HepG2 (cell line): ENCODE results near the gene ECSIT. TPM values are rescaled to one million over a fixed set of nuclear protein-coding genes. Genes with fewer than 3 reads are reported as not detected.

Source experiments
- ATAC-seq: fragments of 200-7000 bp; cut with Tn5 transposase; 3 replicates; pipeline ENCODE4 v1.9.1; 2020; ENCODE audit warnings: mild to moderate bottlenecking, moderate library complexity
- BruUV-seq: library from RNA; stranded (reverse); fragments of 400-500 nt; replicated peaks from 2 replicates; lab custom pipeline; 2021; lab: Mats Ljungman, UMichigan
- CTCF ChIA-PET: fragments of 300-600 bp; formaldehyde crosslinking; extraction: SDS; loops from one replicate; lab custom pipeline; 2021; ENCODE audit warnings: low total read pairs, inconsistent platforms, low intra/inter-chr PET ratio; lab: Yijun Ruan, JAX
- POLR2A ChIA-PET: fragments of 350-600 bp; sonication (Branson Sonifier 250); formaldehyde crosslinking; loops from one replicate; lab custom pipeline; 2020; ENCODE audit warnings: antibody characterized with exemption, inconsistent platforms; lab: Yijun Ruan, JAX
- DNase-seq: peaks from one replicate; pipeline ENCODE4 v3.0.0-alpha.2; 2015; ENCODE audit warnings: low spot score
- FAIRE-seq: peaks from 3 replicates; lab custom pipeline; 2011; peaks lifted over from hg19 to GRCh38; lab: Jason Lieb, UNC
- H2AFZ ChIP-seq: one replicate; pipeline ENCODE4 v1.6.1; 2011; ENCODE audit warnings: low read length, inconsistent platforms
- H3K27ac ChIP-seq: fragments of 300-600 bp; 3 replicates; pipeline ENCODE4 v1.8.0; 2011; ENCODE audit warnings: mixed run types, mild to moderate bottlenecking, mixed read lengths, low read length, inconsistent platforms; ENCODE audit not compliant: insufficient read depth; ENCODE audit errors: extremely low read length
- H3K27me3 ChIP-seq, 2 experiments: fragments of 200-600 bp in 1 of 2; 2 replicates in 1 of 2; 3 replicates in 1 of 2; pipeline versions ENCODE4 v1.6.0 to v1.8.0; 2011; ENCODE audit warnings: low read length in 2 of 2, mild to moderate bottlenecking in 2 of 2, moderate library complexity in 2 of 2, inconsistent platforms in 1 of 2; ENCODE audit not compliant: insufficient read depth in 2 of 2, control insufficient read depth in 1 of 2
- H3K36me3 ChIP-seq, 2 experiments: fragments of 200-600 bp in 1 of 2; replicated peaks in 1 of 2; 2 replicates in 1 of 2; 3 replicates in 1 of 2; pipeline versions ENCODE4 v1.5.1 to v1.8.0; 2011; ENCODE audit warnings: low read length in 2 of 2, inconsistent platforms in 1 of 2; ENCODE audit not compliant: insufficient read depth in 2 of 2, control insufficient read depth in 1 of 2
- H3K4me1 ChIP-seq: 2 replicates; pipeline ENCODE4 v1.5.1; 2012; ENCODE audit warnings: low read length, inconsistent platforms; ENCODE audit not compliant: insufficient read depth
- H3K4me2 ChIP-seq: 2 replicates; pipeline ENCODE4 v1.6.0; 2011; ENCODE audit warnings: low read depth, low read length, inconsistent platforms
- H3K4me3 ChIP-seq, 3 experiments: fragments of 200-600 bp in 1 of 3; sonication (generic), shearing (Covaris generic) in 1 of 3; replicated peaks in 1 of 3; 2 replicates each; pipeline ENCODE4 v1.5.1; 2011 to 2016; ENCODE audit warnings: low read length in 3 of 3, inconsistent platforms in 2 of 3, low read depth in 2 of 3, mild to moderate bottlenecking in 2 of 3, control low read depth in 1 of 3, mixed read lengths in 1 of 3; ENCODE audit not compliant: insufficient read depth in 1 of 3
- H3K79me2 ChIP-seq: one replicate; pipeline ENCODE4 v1.6.1; 2011; ENCODE audit warnings: low read length, inconsistent platforms; ENCODE audit not compliant: insufficient read depth
- H3K9ac ChIP-seq: 2 replicates; pipeline ENCODE4 v1.6.0; 2011; ENCODE audit warnings: mild to moderate bottlenecking, low read depth, low read length, inconsistent platforms; ENCODE audit not compliant: insufficient read depth
- H3K9me3 ChIP-seq: 2 replicates; pipeline ENCODE4 v1.5.1; 2012; ENCODE audit warnings: mild to moderate bottlenecking, low read length
- H4K20me1 ChIP-seq: 2 replicates; pipeline ENCODE4 v1.6.0; 2011; ENCODE audit warnings: inconsistent platforms, mild to moderate bottlenecking, low read length, moderate library complexity; ENCODE audit not compliant: insufficient read depth
- AGO2 ChIP-seq: fragments of 200-400 bp; formaldehyde crosslinking; optimal IDR thresholded peaks from 2 replicates; pipeline ENCODE3; 2017; ENCODE audit warnings: mild to moderate bottlenecking, low read depth, low read length, moderate library complexity
- HMGXB3 ChIP-seq: sonication (generic); formaldehyde crosslinking; IDR thresholded peaks from 2 replicates; pipeline ENCODE4 v1.4.0; 2020; ENCODE audit warnings: missing genetic modification reagents, borderline replicate concordance
- HOXA7 ChIP-seq: sonication (generic); formaldehyde crosslinking; IDR thresholded peaks from 2 replicates; pipeline ENCODE4 v1.8.1; 2022; ENCODE audit warnings: mild to moderate bottlenecking, missing genetic modification reagents, moderate library complexity
- KDM3A ChIP-seq: IDR thresholded peaks from 2 replicates; pipeline ENCODE4 v1.6.1; 2018; ENCODE audit warnings: low read depth, missing compliant biosample characterization
- KMT2A ChIP-seq: sonication (generic); formaldehyde crosslinking; IDR thresholded peaks from 2 replicates; pipeline ENCODE4 v1.4.0; 2020; ENCODE audit warnings: missing genetic modification reagents
- NR2F6 ChIP-seq, 2 experiments: IDR thresholded peaks; 2 replicates each; pipeline ENCODE4 v1.6.1; 2016; ENCODE audit warnings: antibody characterized with exemption in 1 of 2, mild to moderate bottlenecking in 1 of 2
- PCBP2 ChIP-seq: fragments of 200-400 bp; formaldehyde crosslinking; optimal IDR thresholded peaks from 2 replicates; pipeline ENCODE3; 2018; ENCODE audit warnings: low read length, low read depth; ENCODE audit not compliant: poor library complexity, severe bottlenecking
- RERE ChIP-seq: IDR thresholded peaks from 2 replicates; pipeline ENCODE4 v1.6.1; 2016; ENCODE audit warnings: low read depth, missing genetic modification reagents, missing compliant biosample characterization
- SMARCE1 ChIP-seq: fragments of 450-650 bp; IDR thresholded peaks from 2 replicates; pipeline ENCODE4 v1.6.1; 2017; ENCODE audit warnings: borderline replicate concordance
- SOX13 ChIP-seq, 3 experiments: fragments of 450-650 bp in 1 of 3; sonication (generic) in 1 of 3; formaldehyde crosslinking in 1 of 3; IDR thresholded peaks in 2 of 3; conservative IDR thresholded peaks in 1 of 3; 2 replicates each; pipeline versions ENCODE4 v1.5.0 to v1.6.1; 2016 to 2020; ENCODE audit warnings: antibody characterized with exemption in 1 of 3, mild to moderate bottlenecking in 1 of 3, missing compliant biosample characterization in 1 of 3, missing genetic modification reagents in 1 of 3, moderate library complexity in 1 of 3
- TEAD2 ChIP-seq: sonication (generic); formaldehyde crosslinking; IDR thresholded peaks from 2 replicates; pipeline ENCODE4 v1.9.0; 2021; ENCODE audit warnings: missing genetic modification reagents
- ZNF230 ChIP-seq: sonication (generic); formaldehyde crosslinking; IDR thresholded peaks from 2 replicates; pipeline ENCODE4 v1.4.0; 2020; ENCODE audit warnings: mild to moderate bottlenecking, missing genetic modification reagents
- ZNF567 ChIP-seq: sonication (generic); formaldehyde crosslinking; IDR thresholded peaks from 2 replicates; pipeline ENCODE4 v1.8.1; 2023; ENCODE audit warnings: mild to moderate bottlenecking, missing genetic modification reagents, borderline replicate concordance
- WGBS: methylation state at CpG from one replicate; pipeline ENCODE4 v1.1.6; 2017; ENCODE audit warnings: low lambda C conversion rate; 5-methylcytosine and 5-hydroxymethylcytosine counted together
- in situ Hi-C: cut with HindIII; loops from 2 replicates; pipeline ENCODE4 v1.10.0; 2017; ENCODE audit warnings: low pct_unique_long_range_greater_than_20kb; ENCODE audit not compliant: extremely low pct_ligation_motif_present
- intact Hi-C: fragments of 100-400 bp; cut with micrococcal nuclease; formaldehyde crosslinking; loops from one replicate; pipeline ENCODE4 v1.10.0; 2022; ENCODE audit not compliant: unreplicated experiment
- polyA plus RNA-seq, 8 experiments: library from polyadenylated mRNA; depleted of rRNA in 3 of 8; stranded (reverse) in 7 of 8; unstranded in 1 of 8; fragments of >200 nt; fragmentation: Illumina TruSeq in 4 of 8; extraction: Trizol in 4 of 8; gene quantifications; 2 replicates each; pipeline versions ENCODE4 v1.2.1 to v1.2.3, GENCODE V29; 2011 to 2016; ENCODE audit warnings: low read depth in 4 of 8, missing spikeins in 1 of 8, mixed read lengths in 1 of 8; ENCODE audit not compliant: insufficient read depth in 1 of 8
- total RNA-seq, 5 experiments: library from RNA; depleted of rRNA; stranded (reverse); fragments of >200 nt; fragmentation: Illumina TruSeq; extraction: Trizol; gene quantifications; 2 replicates each; pipeline ENCODE4 v1.2.3, GENCODE V29; 2016; ENCODE audit warnings: low read depth in 1 of 5

The ECSIT gene
- total and polyA plus RNA-seq, 2 of the 13 experiments (the other 11 are each of a cell fraction or from before 2014, with no cell fraction given) = 36.4 to 62.3 TPM

GRCh38 chr19:11551603-11552235, 22.8 kb upstream of the ECSIT start (continued):
- peak; percentile 85 for TF ChIP-seq AGO2
- TF ChIP-seq NR2F6 (IDR thresholded peaks at IDR 0.05) = no peak
- no peak for TF ChIP-seq NR2F6 (CRISPR knock-in tag; IDR thresholded peaks at IDR 0.05)

- Histone ChIP-seq H2AFZ (no peak overlapping the region), H3K9me3 (no peaks in the 10 kb centered on the region), H4K20me1 (no peaks in the 10 kb centered on the region), H3K27ac (no peak overlapping the region), H3K4me2 (no peak overlapping the region), H3K36me3 (peaks cover 5 to 10% of the 10 kb centered on the region in 2 experiments; a peak in 4 of 5 replicates), H3K79me2 (peaks cover under 1% of the 10 kb centered on the region), H3K4me1 (peaks cover 12% of the 10 kb centered on the region), H3K27me3 (no peaks in the 10 kb centered on the region), H3K4me3 (no peak overlapping the region), H3K9ac (no peak overlapping the region)
- no peak for DNase-seq
- BruUV-seq = no TSS peak
- ATAC-seq = no peak
- POLR2A ChIA-PET = no interaction called here
- in situ Hi-C loops = no loop called here
- CTCF ChIA-PET = no interaction called here
- intact Hi-C loops = no loop called here
- no peak for FAIRE-seq
- WGBS = 87% methylated on average over 8 of the region's 8 CpGs
- no peak for TF ChIP-seq ZNF567 (CRISPR knock-in tag)
- TF ChIP-seq HMGXB3 (CRISPR knock-in tag) = no peak
- no peak for TF ChIP-seq HOXA7 (CRISPR knock-in tag)
- no peak for TF ChIP-seq ZNF230
- no peak for TF ChIP-seq KDM3A (CRISPR knock-in tag)
- TF ChIP-seq SOX13 (IDR thresholded peaks at IDR 0.05) = no peak
- no peak for TF ChIP-seq SOX13 (CRISPR knock-in tag; conservative IDR thresholded peaks at IDR 0.05 in 1 of 2, IDR thresholded peaks at IDR 0.05 in 1 of 2)
- TF ChIP-seq TEAD2 (CRISPR knock-in tag) = no peak
- no peak for TF ChIP-seq SMARCE1
- TF ChIP-seq KMT2A (CRISPR knock-in tag) = no peak
- no peak for TF ChIP-seq PCBP2
- TF ChIP-seq RERE (CRISPR knock-in tag) = no peak
These were observed 21.3 kb upstream of the ECSIT start for GRCh38 chr19:11550265-11550664.
